ENCODE results near the gene USP20. TPM values are rescaled to one million over a fixed set of nuclear protein-coding genes. Genes with fewer than 3 reads are reported as not detected.

The USP20 gene
- total RNA-seq, 2 experiments from 2014 or later: 14.4 to 24.1 TPM

GRCh38 chr9:129863059-129863690, 27.9 kb downstream of the USP20 start:
- Histone ChIP-seq H3K9me3 (ENCODE audit: low read length) (no peaks in the 10 kb centered on the region), H3K27ac (ENCODE audit: low read depth, low read length, poor library complexity, severe bottlenecking) (no peak overlapping the region), H2AFZ (ENCODE audit: low read length) (no peak overlapping the region), H3K4me2 (ENCODE audit: low read length) (no peak overlapping the region), H3K79me2 (ENCODE audit: insufficient read depth, low read depth, low read length) (no peaks in the 10 kb centered on the region), H3K36me3 (ENCODE audit: insufficient read depth, low read length) (peaks cover 29% of the 10 kb centered on the region), H3K4me3 (ENCODE audit: low read depth, low read length, poor library complexity, severe bottlenecking) (no peak overlapping the region), H4K20me1 (ENCODE audit: insufficient read depth, low read length) (no peaks in the 10 kb centered on the region), H3K4me1 (ENCODE audit: insufficient read depth, low read length, poor library complexity, severe bottlenecking) (peaks cover 5% of the 10 kb centered on the region), H3K9me2 (ENCODE audit: insufficient read depth, low read length) (no peaks in the 10 kb centered on the region)
- ChIA-PET POLR2A (interaction anchor here (0.7 kb wide), 1 partner anchor 480 kb away, joined by 6 read pairs; no protein-coding TSS in a partner anchor), CTCF (ENCODE audit: unreplicated experiment) (no interaction called here)
- intact Hi-C loops (cut with micrococcal nuclease; ENCODE audit: unreplicated experiment): no loop called here
- BruUV-seq (replicated peaks): no TSS peak
- DNase-seq (ENCODE audit: low spot score): peak; percentile 46
- TF ChIP-seq EZH2phosphoT487 (IDR thresholded peaks at IDR 0.05; ENCODE audit: borderline replicate concordance, low read depth, low read length) (no peak), CTCF (conservative IDR thresholded peaks at IDR 0.05; ENCODE audit: low read length) (no peak)

GRCh38 chr9:129864991-129865647, 29.9 kb downstream of the USP20 start:
- intact Hi-C loops (cut with micrococcal nuclease; ENCODE audit: unreplicated experiment): no loop called here
- Histone ChIP-seq H3K4me2 (ENCODE audit: low read length) (no peak overlapping the region), H3K9me2 (ENCODE audit: insufficient read depth, low read length) (no peaks in the 10 kb centered on the region), H3K27ac (ENCODE audit: low read depth, low read length, poor library complexity, severe bottlenecking) (no peak overlapping the region), H3K9me3 (ENCODE audit: low read length) (no peaks in the 10 kb centered on the region), H3K4me1 (ENCODE audit: insufficient read depth, low read length, poor library complexity, severe bottlenecking) (peaks cover 5% of the 10 kb centered on the region), H2AFZ (ENCODE audit: low read length) (no peak overlapping the region), H4K20me1 (ENCODE audit: insufficient read depth, low read length) (no peaks in the 10 kb centered on the region), H3K79me2 (ENCODE audit: insufficient read depth, low read depth, low read length) (no peaks in the 10 kb centered on the region), H3K36me3 (ENCODE audit: insufficient read depth, low read length) (peaks cover 25% of the 10 kb centered on the region), H3K4me3 (ENCODE audit: low read depth, low read length, poor library complexity, severe bottlenecking) (no peak overlapping the region)
- DNase-seq (ENCODE audit: low spot score): no peak
- no TSS peak for BruUV-seq (replicated peaks)
- POLR2A ChIA-PET: interaction anchor here (0.5 kb wide), 1 partner anchor 337 kb away, joined by 4 read pairs; no protein-coding TSS in a partner anchor
- TF ChIP-seq CTCF (conservative IDR thresholded peaks at IDR 0.05; ENCODE audit: low read length) (no peak), EZH2phosphoT487 (IDR thresholded peaks at IDR 0.05; ENCODE audit: borderline replicate concordance, low read depth, low read length) (no peak)
- CTCF ChIA-PET (ENCODE audit: unreplicated experiment): no interaction called here

Measured in OCI-LY7 (cell line).